Loucy (cell line): ENCODE measurements around the gene MED20.
A peak's percentile ranks its signal among the peaks of the same experiment; 100 is the strongest.

Source experiments
- H2AFZ ChIP-seq: fragments of 200-600 bp; sonication (generic); 2 replicates; pipeline ENCODE4 v1.6.0; 2016; ENCODE audit warnings: antibody characterized with exemption, mild to moderate bottlenecking, low read length, moderate library complexity
- H3F3A ChIP-seq: fragments of 200-600 bp; 2 replicates; pipeline ENCODE4 v1.6.0; 2016; ENCODE audit warnings: antibody characterized with exemption, low read depth, mild to moderate bottlenecking
- H3K27me3 ChIP-seq: fragments of 200-600 bp; sonication (generic); 2 replicates; pipeline ENCODE4 v1.6.1; 2014; ENCODE audit warnings: low read length, mild to moderate bottlenecking; ENCODE audit not compliant: insufficient read depth, poor library complexity, severe bottlenecking
- H3K36me3 ChIP-seq: fragments of 200-600 bp; sonication (generic); 2 replicates; pipeline ENCODE4 v1.6.1; 2016; ENCODE audit warnings: low read length; ENCODE audit not compliant: insufficient read depth
- H3K4me1 ChIP-seq: fragments of 200-600 bp; sonication (generic); 2 replicates; pipeline ENCODE4 v1.5.1; 2014; ENCODE audit warnings: low read length, mild to moderate bottlenecking; ENCODE audit not compliant: insufficient read depth, poor library complexity, severe bottlenecking
- H3K4me2 ChIP-seq: fragments of 200-600 bp; sonication (generic); 2 replicates; pipeline ENCODE4 v1.6.0; 2014; ENCODE audit warnings: antibody characterized with exemption, low read length, low read depth, mild to moderate bottlenecking; ENCODE audit not compliant: poor library complexity, severe bottlenecking
- H3K4me3 ChIP-seq: fragments of 200-600 bp; sonication (generic); 2 replicates; pipeline ENCODE4 v1.5.1; 2014; ENCODE audit warnings: low read length, mild to moderate bottlenecking, mixed read lengths; ENCODE audit not compliant: poor library complexity, severe bottlenecking
- H3K79me2 ChIP-seq: fragments of 200-600 bp; sonication (generic); 2 replicates; pipeline ENCODE4 v1.6.1; 2014; ENCODE audit warnings: low read length; ENCODE audit not compliant: insufficient read depth
- H3K9ac ChIP-seq: fragments of 200-600 bp; sonication (generic); 2 replicates; pipeline ENCODE4 v1.6.0; 2014; ENCODE audit warnings: mild to moderate bottlenecking, low read depth, low read length, moderate library complexity; ENCODE audit not compliant: poor library complexity, severe bottlenecking
- H3K9me2 ChIP-seq: fragments of 200-600 bp; sonication (generic); replicated peaks from 2 replicates; pipeline ENCODE4 v1.6.1; 2016; ENCODE audit warnings: low read depth, low read length, mixed read lengths
- H3K9me3 ChIP-seq: fragments of 200-600 bp; sonication (generic); 2 replicates; pipeline ENCODE4 v1.6.1; 2014; ENCODE audit warnings: mild to moderate bottlenecking, antibody characterized with exemption, low read length, low read depth; ENCODE audit not compliant: insufficient read depth
- H4K20me1 ChIP-seq: fragments of 200-600 bp; sonication (generic); 2 replicates; pipeline ENCODE4 v1.6.0; 2014; ENCODE audit warnings: antibody characterized with exemption, low read length, mild to moderate bottlenecking; ENCODE audit not compliant: insufficient read depth, poor library complexity, severe bottlenecking
- EZH2phosphoT487 ChIP-seq: fragments of 200-600 bp; IDR thresholded peaks from 2 replicates; pipeline ENCODE4 v1.6.1; 2018; ENCODE audit warnings: antibody characterized with exemption, mild to moderate bottlenecking, moderate library complexity, borderline replicate concordance
- TF ChIP-seq, protein P1 (sequence below): fragments of 200-600 bp; sonication (generic); conservative IDR thresholded peaks from 2 replicates; pipeline ENCODE4 v1.5.1; 2014; ENCODE audit warnings: mild to moderate bottlenecking, antibody characterized with exemption, low read length

Gene MED20

GRCh38 chr6:41896281-41896680, 24.7 kb downstream of the MED20 start:
- Histone ChIP-seq H3K4me2 (peak overlapping the region; percentile 75), H3K79me2 (peaks cover 33% of the 10 kb centered on the region), H3K4me1 (peaks cover 44% of the 10 kb centered on the region), H4K20me1 (peaks cover 9% of the 10 kb centered on the region), H2AFZ (peak overlapping the region; percentile 80; the same call in 1 of the 2 replicates), H3K36me3 (no peaks in the 10 kb centered on the region), H3K9me3 (no peaks in the 10 kb centered on the region), H3K9me2 (no peaks in the 10 kb centered on the region), H3K9ac (peak overlapping the region; percentile 76), H3F3A (no peaks in the 10 kb centered on the region), H3K27me3 (no peaks in the 10 kb centered on the region), H3K4me3 (peak overlapping the region; percentile 78)
- TF ChIP-seq, protein P1, sequence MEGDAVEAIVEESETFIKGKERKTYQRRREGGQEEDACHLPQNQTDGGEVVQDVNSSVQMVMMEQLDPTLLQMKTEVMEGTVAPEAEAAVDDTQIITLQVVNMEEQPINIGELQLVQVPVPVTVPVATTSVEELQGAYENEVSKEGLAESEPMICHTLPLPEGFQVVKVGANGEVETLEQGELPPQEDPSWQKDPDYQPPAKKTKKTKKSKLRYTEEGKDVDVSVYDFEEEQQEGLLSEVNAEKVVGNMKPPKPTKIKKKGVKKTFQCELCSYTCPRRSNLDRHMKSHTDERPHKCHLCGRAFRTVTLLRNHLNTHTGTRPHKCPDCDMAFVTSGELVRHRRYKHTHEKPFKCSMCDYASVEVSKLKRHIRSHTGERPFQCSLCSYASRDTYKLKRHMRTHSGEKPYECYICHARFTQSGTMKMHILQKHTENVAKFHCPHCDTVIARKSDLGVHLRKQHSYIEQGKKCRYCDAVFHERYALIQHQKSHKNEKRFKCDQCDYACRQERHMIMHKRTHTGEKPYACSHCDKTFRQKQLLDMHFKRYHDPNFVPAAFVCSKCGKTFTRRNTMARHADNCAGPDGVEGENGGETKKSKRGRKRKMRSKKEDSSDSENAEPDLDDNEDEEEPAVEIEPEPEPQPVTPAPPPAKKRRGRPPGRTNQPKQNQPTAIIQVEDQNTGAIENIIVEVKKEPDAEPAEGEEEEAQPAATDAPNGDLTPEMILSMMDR = no peak
- TF ChIP-seq EZH2phosphoT487 = no peak

- Histone ChIP-seq H3K9me2 (no peaks in the 10 kb centered on the region), H3K27me3 (no peaks in the 10 kb centered on the region), H3K79me2 (peaks cover 40% of the 10 kb centered on the region), H3K4me3 (peak within 1 kb of the TSS; percentile 78), H3K36me3 (no peaks in the 10 kb centered on the region), H4K20me1 (peaks cover 9% of the 10 kb centered on the region), H3K4me1 (peaks cover 50% of the 10 kb centered on the region), H2AFZ (peak within 1 kb of the TSS; percentile 80), H3K4me2 (peak within 1 kb of the TSS; percentile 94), H3K9ac (peak within 1 kb of the TSS; percentile 76), H3F3A (no peaks in the 10 kb centered on the region), H3K9me3 (no peaks in the 10 kb centered on the region)
- no peak for TF ChIP-seq EZH2phosphoT487
- TF ChIP-seq, protein P1 = no peak
Observed at GRCh38 chr6:41895300-41896233, 25.4 kb downstream of the MED20 start, which contains the start of gene USP49. Gene USP49 (minus strand): TSS chr6:41895375. CDS start chr6:41806983, 88,392 bp downstream.

DNA sequence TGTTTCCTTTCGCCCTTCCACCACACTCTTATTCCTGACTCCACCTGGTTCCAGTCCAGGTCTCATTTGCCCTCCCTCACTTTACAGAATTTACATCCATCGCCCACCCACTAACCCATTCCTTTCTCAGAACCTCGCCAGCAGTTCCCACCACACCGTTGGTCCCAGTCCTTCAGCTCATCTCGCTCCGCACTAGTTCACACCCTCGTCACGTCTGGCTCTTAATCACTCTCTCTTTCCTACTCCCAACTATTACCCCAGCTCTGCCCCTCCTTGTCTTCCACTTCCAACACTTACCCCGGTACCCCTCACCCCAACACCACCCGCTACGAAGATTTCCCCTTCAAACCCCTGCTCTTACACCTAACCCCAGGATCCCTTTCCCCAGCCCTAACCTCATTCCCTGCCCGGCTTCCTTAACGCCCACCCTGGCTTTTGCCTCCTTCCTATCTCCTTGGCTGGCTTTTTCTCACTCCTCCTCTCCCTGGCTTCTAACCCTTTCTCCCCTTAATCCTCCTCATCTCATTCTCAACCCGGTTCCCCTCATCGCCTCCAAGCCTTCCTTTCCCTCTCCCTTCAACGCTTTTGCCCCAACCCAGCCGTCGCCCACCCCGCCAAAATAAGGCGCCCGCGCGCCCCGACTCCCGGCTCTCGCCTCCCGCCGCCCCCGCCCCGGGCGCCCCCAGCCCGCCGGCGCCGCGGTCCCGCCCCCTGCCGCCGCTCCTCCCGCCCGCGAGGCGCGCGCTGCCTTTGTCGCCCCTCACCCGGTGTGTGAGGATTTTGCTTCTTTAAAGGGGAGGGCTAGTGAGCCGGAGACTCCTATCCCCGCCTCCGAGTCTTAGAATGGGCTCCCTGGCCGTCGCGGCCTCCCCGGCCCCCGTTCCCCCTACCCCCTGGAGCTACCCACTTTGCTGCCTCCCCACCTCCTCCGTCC, 26.3 kb downstream of the MED20 start:
- Histone ChIP-seq H3K9ac (peak overlapping the region; percentile 76), H2AFZ (peak overlapping the region; percentile 43; the same call in 1 of the 2 replicates), H4K20me1 (peaks cover 9% of the 10 kb centered on the region), H3K79me2 (peaks cover 48% of the 10 kb centered on the region), H3K9me2 (no peaks in the 10 kb centered on the region), H3K4me3 (peak overlapping the region; percentile 78), H3K27me3 (no peaks in the 10 kb centered on the region), H3K9me3 (no peaks in the 10 kb centered on the region), H3K36me3 (no peaks in the 10 kb centered on the region), H3K4me2 (peak overlapping the region; percentile 94), H3K4me1 (peaks cover 50% of the 10 kb centered on the region), H3F3A (no peaks in the 10 kb centered on the region)
- TF ChIP-seq EZH2phosphoT487 = no peak
- TF ChIP-seq, protein P1 = no peak
